Vagina (tissue), 2 donors: ENCODE data around the gene SEPTIN2.

ENCODE experiments used
- CTCF ChIP-seq, 3 experiments: fragments of 450-650 bp in 2 of 3; fragments of 200-600 bp in 1 of 3; sonication (generic) in 1 of 3; IDR thresholded peaks; one replicate each; pipeline ENCODE4 v1.5.1; 2017 to 2019; ENCODE audit warnings: antibody characterized with exemption in 3 of 3, mild to moderate bottlenecking in 2 of 3, moderate library complexity in 2 of 3
- POLR2A ChIP-seq, 2 donors: fragments of 450-650 bp; IDR thresholded peaks; one replicate each; pipeline ENCODE4 v1.6.1; 2017; ENCODE audit warnings: antibody characterized with exemption in 2 of 2, mild to moderate bottlenecking in 2 of 2, moderate library complexity in 2 of 2

GRCh38 chr2:241269707-241270520 lies 45.8 kb upstream of the SEPTIN2 start:
- TF ChIP-seq CTCF (IDR thresholded peaks at IDR 0.05) (no peak), POLR2A (IDR thresholded peaks at IDR 0.05) (no peak)
